ENCODE measurements around the gene SLC8A2.

SLC8A2 gene

DNA sequence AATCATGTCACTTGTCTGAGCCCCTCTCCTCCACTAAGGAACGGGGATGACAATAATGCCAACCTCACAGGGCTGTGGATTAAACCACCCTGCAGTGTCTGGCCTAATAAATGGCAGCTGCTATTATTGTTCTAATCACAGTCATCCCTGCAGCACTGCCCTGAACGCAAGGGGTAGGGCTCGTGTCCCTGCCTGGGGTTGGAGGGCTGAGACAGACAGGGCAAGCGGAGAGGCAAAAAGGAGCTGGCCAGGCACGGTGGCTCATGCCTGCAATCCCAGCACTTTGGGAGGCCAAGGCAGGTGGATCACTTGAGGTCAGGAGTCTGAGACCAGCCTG is 22.5 kb upstream of the SLC8A2 start:
- Histone ChIP-seq H3K18ac (ENCODE audit: low read length) (no peak overlapping the region), H3K9me3 (ENCODE audit: insufficient read depth, low read depth, low read length) (no peaks in the 10 kb centered on the region), H3K23ac (ENCODE audit: low read length) (no peak overlapping the region), H2BK120ac (ENCODE audit: insufficient read depth, low read length, poor library complexity) (no peak overlapping the region), H2BK12ac (ENCODE audit: low read length) (no peak overlapping the region), H2BK5ac (ENCODE audit: low read depth, low read length, poor library complexity) (no peak overlapping the region), H4K12ac (ENCODE audit: low read depth, low read length) (no peak overlapping the region), H3K36me3 (ENCODE audit: control insufficient read depth in 1 of 2, insufficient read depth in 2 of 2, low read length in 2 of 2) (peaks cover 80 to 87% of the 10 kb centered on the region in 2 experiments), H3K4me2 (ENCODE audit: low read length) (no peak overlapping the region), H3K79me1 (ENCODE audit: low read length) (no peaks in the 10 kb centered on the region), H3K14ac (ENCODE audit: low read length) (no peak overlapping the region), H3K4ac (ENCODE audit: low read depth, low read length) (no peak overlapping the region), H3K27ac (ENCODE audit: low read depth, low read length) (no peak overlapping the region), H3K4me3 (ENCODE audit: low read depth, low read length) (no peak overlapping the region), H4K8ac (ENCODE audit: low read depth, low read length) (no peak overlapping the region), H3K4me1 (ENCODE audit: control insufficient read depth in 1 of 2, insufficient read depth in 2 of 2, low read length in 2 of 2) (no peaks in the 10 kb centered on the region), H3K79me2 (ENCODE audit: control insufficient read depth, insufficient read depth, low read length, poor library complexity) (no peaks in the 10 kb centered on the region), H4K91ac (ENCODE audit: low read depth, low read length) (no peak overlapping the region), H2AK5ac (ENCODE audit: low read length) (no peak overlapping the region), H2AFZ (ENCODE audit: insufficient read depth, low read length, poor library complexity) (no peak overlapping the region), H3K27me3 (ENCODE audit: insufficient read depth, low read length) (no peaks in the 10 kb centered on the region), H3K9ac (ENCODE audit: low read length) (no peak overlapping the region)
- DNase-seq = no peak
- no CpG with 5 or more reads among the region's 5 CpGs for WGBS (ENCODE audit: extremely low coverage, insufficient coverage, insufficient read length)

DNA sequence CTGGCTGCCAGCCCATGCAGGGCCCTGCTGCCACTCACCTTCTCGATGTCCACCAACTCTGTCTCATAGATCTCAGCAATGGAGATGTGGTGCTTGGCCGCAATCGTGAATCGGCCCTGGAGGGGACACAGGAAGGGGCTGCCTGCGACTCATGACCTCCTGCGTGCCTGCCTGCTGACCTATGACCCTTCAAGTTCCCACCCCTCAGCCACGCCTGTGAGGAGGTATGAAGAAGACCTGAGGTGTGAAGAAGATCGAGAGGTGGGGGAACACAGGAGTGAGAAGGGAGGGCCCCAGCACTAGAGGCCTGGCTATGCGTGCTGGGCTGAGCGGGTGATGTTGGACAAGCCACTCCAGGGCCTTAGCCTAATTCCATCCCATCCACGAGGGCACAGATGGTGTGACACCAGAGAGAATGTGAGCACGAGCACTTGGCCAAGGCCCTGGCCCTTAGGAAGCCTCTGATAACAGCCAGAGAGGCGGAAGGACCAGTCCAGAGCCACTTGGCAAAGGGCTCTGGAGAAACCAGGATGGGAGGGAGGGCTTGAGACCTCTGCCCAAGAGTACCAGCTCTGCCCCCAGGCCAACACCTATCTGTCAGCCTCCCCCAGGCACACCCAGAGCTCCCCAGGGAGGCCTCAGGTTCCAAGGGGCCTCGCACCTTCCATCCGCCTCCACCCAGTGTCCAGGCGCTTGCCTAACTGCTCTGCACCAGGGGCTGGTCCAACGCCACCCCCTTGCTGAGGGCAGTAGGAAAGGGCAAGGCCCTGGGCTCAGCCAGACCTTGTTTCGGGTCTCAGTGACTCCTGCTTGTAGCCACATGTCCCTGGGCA is 21.9 kb upstream of the SLC8A2 start:
- Histone ChIP-seq H3K9ac (ENCODE audit: low read length) (no peak overlapping the region), H4K8ac (ENCODE audit: low read depth, low read length) (no peak overlapping the region), H3K36me3 (ENCODE audit: control insufficient read depth in 1 of 2, insufficient read depth in 2 of 2, low read length in 2 of 2) (peaks cover 79 to 84% of the 10 kb centered on the region in 2 experiments), H3K79me1 (ENCODE audit: low read length) (no peaks in the 10 kb centered on the region), H3K27me3 (ENCODE audit: insufficient read depth, low read length) (no peaks in the 10 kb centered on the region), H3K14ac (ENCODE audit: low read length) (no peak overlapping the region), H4K12ac (ENCODE audit: low read depth, low read length) (no peak overlapping the region), H2AK5ac (ENCODE audit: low read length) (no peak overlapping the region), H3K4ac (ENCODE audit: low read depth, low read length) (no peak overlapping the region), H2BK120ac (ENCODE audit: insufficient read depth, low read length, poor library complexity) (no peak overlapping the region), H2AFZ (ENCODE audit: insufficient read depth, low read length, poor library complexity) (no peak overlapping the region), H3K4me1 (ENCODE audit: control insufficient read depth in 1 of 2, insufficient read depth in 2 of 2, low read length in 2 of 2) (no peaks in the 10 kb centered on the region), H3K27ac (ENCODE audit: low read depth, low read length) (no peak overlapping the region), H3K9me3 (ENCODE audit: insufficient read depth, low read depth, low read length) (no peaks in the 10 kb centered on the region), H3K4me3 (ENCODE audit: low read depth, low read length) (no peak overlapping the region), H3K4me2 (ENCODE audit: low read length) (no peak overlapping the region), H3K23ac (ENCODE audit: low read length) (no peak overlapping the region), H4K91ac (ENCODE audit: low read depth, low read length) (no peak overlapping the region), H3K18ac (ENCODE audit: low read length) (no peak overlapping the region), H2BK5ac (ENCODE audit: low read depth, low read length, poor library complexity) (no peak overlapping the region), H3K79me2 (ENCODE audit: control insufficient read depth, insufficient read depth, low read length, poor library complexity) (no peaks in the 10 kb centered on the region), H2BK12ac (ENCODE audit: low read length) (no peak overlapping the region)
- no peak for DNase-seq
- no CpG with 5 or more reads among the region's 18 CpGs for WGBS (ENCODE audit: extremely low coverage, insufficient coverage, insufficient read length)

DNA sequence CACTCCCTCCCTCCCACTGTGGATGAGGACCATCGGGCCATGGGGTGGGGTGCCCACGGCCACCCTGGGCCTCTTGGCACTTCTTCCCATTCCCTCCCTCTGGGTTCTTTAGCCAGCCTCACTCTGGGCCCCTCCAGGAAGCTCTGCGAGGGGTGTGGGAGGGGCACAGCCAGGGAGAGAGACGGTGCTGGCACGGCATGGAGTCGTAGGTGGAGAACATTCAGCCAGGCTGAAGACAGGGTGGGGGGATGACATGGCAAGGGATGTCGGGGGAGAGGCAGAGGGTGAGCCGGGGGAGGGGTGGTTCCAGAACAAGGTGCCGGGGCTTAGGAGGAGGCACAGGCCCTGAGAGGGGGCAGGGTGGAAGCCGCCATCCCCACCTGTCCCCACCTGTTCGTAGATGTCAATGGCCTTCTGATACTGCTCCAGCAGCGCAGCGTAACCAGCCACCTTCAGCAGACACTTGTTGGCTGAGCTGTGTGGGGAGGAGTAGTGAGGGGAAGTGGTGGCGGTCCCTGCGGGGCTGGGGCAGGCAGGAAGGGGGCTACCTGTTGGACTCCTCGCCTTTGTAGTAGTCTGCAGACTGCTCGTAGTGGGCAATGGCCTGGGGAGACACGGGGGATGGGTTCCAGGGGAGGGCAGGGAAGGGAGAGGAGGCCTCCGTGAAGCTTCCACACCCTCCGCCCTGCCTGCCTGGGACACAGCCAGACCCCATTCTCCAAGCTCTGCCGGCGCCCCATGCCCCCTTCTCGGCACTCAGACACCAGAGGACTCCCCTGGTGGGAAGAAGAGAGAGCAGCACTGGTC is 21.1 kb upstream of the SLC8A2 start:
- no peaks in the 10 kb centered on the region for H3K79me2 ChIP-seq (ENCODE audit: control insufficient read depth, insufficient read depth, low read length, poor library complexity)
- no peak overlapping the region for H2BK5ac ChIP-seq (ENCODE audit: low read depth, low read length, poor library complexity)
- H4K8ac ChIP-seq (ENCODE audit: low read depth, low read length) = no peak overlapping the region
- no peaks in the 10 kb centered on the region for H3K79me1 ChIP-seq (ENCODE audit: low read length)
- H3K23ac ChIP-seq (ENCODE audit: low read length) = no peak overlapping the region
- no peak for DNase-seq
- no peak overlapping the region for H3K18ac ChIP-seq (ENCODE audit: low read length)
- H2AK5ac ChIP-seq (ENCODE audit: low read length) = no peak overlapping the region
- H4K12ac ChIP-seq (ENCODE audit: low read depth, low read length) = no peak overlapping the region
- H3K4me1 ChIP-seq (ENCODE audit: control insufficient read depth in 1 of 2, insufficient read depth in 2 of 2, low read length in 2 of 2) = no peaks in the 10 kb centered on the region
- H3K4me2 ChIP-seq (ENCODE audit: low read length) = no peak overlapping the region
- H3K4me3 ChIP-seq (ENCODE audit: low read depth, low read length) = no peak overlapping the region
- H3K27me3 ChIP-seq (ENCODE audit: insufficient read depth, low read length) = no peaks in the 10 kb centered on the region
- no peak overlapping the region for H2BK12ac ChIP-seq (ENCODE audit: low read length)
- H3K9me3 ChIP-seq (ENCODE audit: insufficient read depth, low read depth, low read length) = no peaks in the 10 kb centered on the region
- H2AFZ ChIP-seq (ENCODE audit: insufficient read depth, low read length, poor library complexity) = no peak overlapping the region
- WGBS (ENCODE audit: extremely low coverage, insufficient coverage, insufficient read length) = no CpG with 5 or more reads among the region's 23 CpGs
- H3K4ac ChIP-seq (ENCODE audit: low read depth, low read length) = no peak overlapping the region
- H3K36me3 ChIP-seq (ENCODE audit: control insufficient read depth in 1 of 2, insufficient read depth in 2 of 2, low read length in 2 of 2) = peaks cover 78 to 82% of the 10 kb centered on the region in 2 experiments
- no peak overlapping the region for H3K14ac ChIP-seq (ENCODE audit: low read length)
- H2BK120ac ChIP-seq (ENCODE audit: insufficient read depth, low read length, poor library complexity) = no peak overlapping the region
- H3K9ac ChIP-seq (ENCODE audit: low read length) = no peak overlapping the region
- no peak overlapping the region for H4K91ac ChIP-seq (ENCODE audit: low read depth, low read length)
- H3K27ac ChIP-seq (ENCODE audit: low read depth, low read length) = no peak overlapping the region

DNA sequence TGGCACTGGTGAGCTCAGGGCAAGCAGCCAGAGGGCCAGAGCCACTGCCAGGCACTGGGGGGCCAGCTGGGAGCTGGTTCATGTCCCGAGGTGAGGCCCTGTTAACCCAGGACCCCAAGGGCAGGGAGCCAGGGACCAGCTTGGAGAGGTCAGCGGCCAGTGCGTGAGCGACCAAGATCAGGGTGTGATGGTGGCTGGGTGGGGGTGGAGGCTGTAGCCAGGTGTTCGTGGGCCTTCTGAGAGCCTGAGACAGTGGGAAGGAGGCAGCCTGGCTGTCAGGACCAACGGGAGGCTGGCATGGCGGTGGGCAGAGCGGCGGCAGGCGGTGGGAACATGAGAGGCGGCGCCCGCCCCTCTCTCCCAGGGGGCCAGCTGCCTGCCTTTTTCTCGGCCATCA is 20.4 kb upstream of the SLC8A2 start:
- Histone ChIP-seq H3K79me1 (ENCODE audit: low read length) (no peaks in the 10 kb centered on the region), H4K8ac (ENCODE audit: low read depth, low read length) (no peak overlapping the region), H2BK120ac (ENCODE audit: insufficient read depth, low read length, poor library complexity) (no peak overlapping the region), H3K18ac (ENCODE audit: low read length) (no peak overlapping the region), H3K27ac (ENCODE audit: low read depth, low read length) (no peak overlapping the region), H3K23ac (ENCODE audit: low read length) (no peak overlapping the region), H3K9ac (ENCODE audit: low read length) (no peak overlapping the region), H2BK12ac (ENCODE audit: low read length) (no peak overlapping the region), H3K4me3 (ENCODE audit: low read depth, low read length) (no peak overlapping the region), H3K79me2 (ENCODE audit: control insufficient read depth, insufficient read depth, low read length, poor library complexity) (no peaks in the 10 kb centered on the region), H3K9me3 (ENCODE audit: insufficient read depth, low read depth, low read length) (no peaks in the 10 kb centered on the region), H3K36me3 (ENCODE audit: control insufficient read depth in 1 of 2, insufficient read depth in 2 of 2, low read length in 2 of 2) (peaks cover 78 to 82% of the 10 kb centered on the region in 2 experiments), H2AK5ac (ENCODE audit: low read length) (no peak overlapping the region), H3K4me1 (ENCODE audit: control insufficient read depth in 1 of 2, insufficient read depth in 2 of 2, low read length in 2 of 2) (no peaks in the 10 kb centered on the region), H3K4me2 (ENCODE audit: low read length) (no peak overlapping the region), H2AFZ (ENCODE audit: insufficient read depth, low read length, poor library complexity) (no peak overlapping the region), H3K14ac (ENCODE audit: low read length) (no peak overlapping the region), H4K12ac (ENCODE audit: low read depth, low read length) (no peak overlapping the region), H3K4ac (ENCODE audit: low read depth, low read length) (no peak overlapping the region), H2BK5ac (ENCODE audit: low read depth, low read length, poor library complexity) (no peak overlapping the region), H3K27me3 (ENCODE audit: insufficient read depth, low read length) (no peaks in the 10 kb centered on the region), H4K91ac (ENCODE audit: low read depth, low read length) (no peak overlapping the region)
- no peak for DNase-seq
- WGBS (ENCODE audit: extremely low coverage, insufficient coverage, insufficient read length) = no CpG with 5 or more reads among the region's 14 CpGs
